WI38 (cell line): ENCODE results near the gene RAB20.

ENCODE experiments used
- H3K4me3 ChIP-seq: 2 replicates; pipeline ENCODE4 v1.5.1; 2011; ENCODE audit warnings: low read depth, mild to moderate bottlenecking, control low read depth, low read length
- TF ChIP-seq, protein P1 (sequence below): IDR thresholded peaks from 2 replicates; pipeline ENCODE4 v1.5.1; 2012; ENCODE audit warnings: low read depth, mild to moderate bottlenecking, control low read depth, low read length

Gene RAB20

DNA sequence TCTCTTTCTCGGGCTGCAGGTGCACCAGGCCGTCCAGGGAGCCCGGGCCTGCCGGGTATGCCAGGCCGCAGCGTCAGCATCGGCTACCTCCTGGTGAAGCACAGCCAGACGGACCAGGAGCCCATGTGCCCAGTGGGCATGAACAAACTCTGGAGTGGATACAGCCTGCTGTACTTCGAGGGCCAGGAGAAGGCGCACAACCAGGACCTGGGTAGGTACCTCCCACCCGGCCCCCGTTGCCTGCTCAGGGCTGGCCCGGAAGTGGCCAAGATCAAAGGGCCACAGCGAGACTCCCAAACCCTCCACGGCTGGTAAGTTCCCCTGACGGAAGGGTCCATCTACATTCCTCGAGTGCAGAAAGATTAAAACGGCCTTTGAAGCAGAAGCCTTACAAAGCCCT lies 55.1 kb downstream of the RAB20 start:
- TF ChIP-seq, protein P1, sequence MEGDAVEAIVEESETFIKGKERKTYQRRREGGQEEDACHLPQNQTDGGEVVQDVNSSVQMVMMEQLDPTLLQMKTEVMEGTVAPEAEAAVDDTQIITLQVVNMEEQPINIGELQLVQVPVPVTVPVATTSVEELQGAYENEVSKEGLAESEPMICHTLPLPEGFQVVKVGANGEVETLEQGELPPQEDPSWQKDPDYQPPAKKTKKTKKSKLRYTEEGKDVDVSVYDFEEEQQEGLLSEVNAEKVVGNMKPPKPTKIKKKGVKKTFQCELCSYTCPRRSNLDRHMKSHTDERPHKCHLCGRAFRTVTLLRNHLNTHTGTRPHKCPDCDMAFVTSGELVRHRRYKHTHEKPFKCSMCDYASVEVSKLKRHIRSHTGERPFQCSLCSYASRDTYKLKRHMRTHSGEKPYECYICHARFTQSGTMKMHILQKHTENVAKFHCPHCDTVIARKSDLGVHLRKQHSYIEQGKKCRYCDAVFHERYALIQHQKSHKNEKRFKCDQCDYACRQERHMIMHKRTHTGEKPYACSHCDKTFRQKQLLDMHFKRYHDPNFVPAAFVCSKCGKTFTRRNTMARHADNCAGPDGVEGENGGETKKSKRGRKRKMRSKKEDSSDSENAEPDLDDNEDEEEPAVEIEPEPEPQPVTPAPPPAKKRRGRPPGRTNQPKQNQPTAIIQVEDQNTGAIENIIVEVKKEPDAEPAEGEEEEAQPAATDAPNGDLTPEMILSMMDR = no peak
- H3K4me3 ChIP-seq = no peak overlapping the region

- TF ChIP-seq, protein P1 = no peak
- H3K4me3 ChIP-seq = no peak overlapping the region
These were observed 55.9 kb downstream of the RAB20 start for GRCh38 chr13:110505594-110505993.

GRCh38 chr13:110503979-110504499 lies 57.5 kb downstream of the RAB20 start:
- TF ChIP-seq, protein P1 = no peak
- no peak overlapping the region for H3K4me3 ChIP-seq

- TF ChIP-seq, protein P1 = no peak
- H3K4me3 ChIP-seq = no peak overlapping the region
These were observed 58.3 kb downstream of the RAB20 start for GRCh38 chr13:110503037-110503901.

GRCh38 chr13:110501188-110501587 lies 60.3 kb downstream of the RAB20 start:
- no peak overlapping the region for H3K4me3 ChIP-seq
- TF ChIP-seq, protein P1 = no peak

- no peak overlapping the region for H3K4me3 ChIP-seq
- TF ChIP-seq, protein P1 = no peak
These were observed 61.2 kb downstream of the RAB20 start for GRCh38 chr13:110500341-110500740.

DNA sequence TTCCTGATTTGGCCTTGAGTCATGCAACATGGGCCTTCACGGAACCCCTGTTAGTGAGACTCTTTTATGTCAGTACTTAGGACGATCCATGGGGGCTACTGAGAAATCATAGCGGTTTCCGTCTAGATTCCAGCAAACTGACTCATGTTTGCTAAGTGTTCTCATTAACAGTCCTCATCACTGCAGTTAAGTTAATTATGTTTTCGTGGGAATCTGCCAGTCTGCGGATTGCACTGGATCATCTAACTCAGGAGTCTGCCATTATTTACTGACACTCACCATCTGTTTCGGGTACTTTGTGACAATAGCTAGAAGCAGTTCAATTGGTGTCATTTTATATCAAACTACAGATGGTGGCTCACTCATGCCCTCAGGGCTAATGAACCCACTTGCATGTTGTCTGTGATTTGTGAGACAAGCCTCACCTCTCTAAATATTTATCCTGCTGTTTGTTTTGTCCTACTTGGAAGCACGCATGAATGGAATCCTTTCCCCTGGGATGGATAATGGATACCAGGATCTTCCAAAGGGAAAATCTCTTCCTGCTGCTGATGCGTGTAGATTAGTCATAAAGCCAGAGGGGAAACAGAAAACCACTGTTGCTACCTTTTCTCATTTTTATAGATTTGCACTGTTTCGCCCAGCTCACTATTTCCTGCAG lies 61.8 kb downstream of the RAB20 start:
- TF ChIP-seq, protein P1 = no peak

More for the DNA sequence above, 61.8 kb downstream of the RAB20 start:
- H3K4me3 ChIP-seq = no peak overlapping the region
